ENCODE data around the gene CNBD2.
"Not testable (repeated sequence)": the region's sequence is repeated elsewhere in the genome, so short reads cannot be mapped to it uniquely, and the experiment has no call there.

Gene CNBD2

GRCh38 chr20:35975576-35976373, 7.4 kb downstream of the CNBD2 start:
- no peak for DNase-seq

- no peak for DNase-seq
These were observed 9.7 kb downstream of the CNBD2 start for GRCh38 chr20:35978041-35978513.

GRCh38 chr20:35979544-35979943, 11.2 kb downstream of the CNBD2 start:
- DNase-seq, result no peak

- no peak for DNase-seq
These were observed 13.6 kb downstream of the CNBD2 start for GRCh38 chr20:35981969-35982368.

- no peak for DNase-seq
These were observed 16.0 kb downstream of the CNBD2 start for GRCh38 chr20:35984382-35984781.

GRCh38 chr20:35985806-35986205, 17.4 kb downstream of the CNBD2 start:
- no peak for DNase-seq

- DNase-seq, result no peak
These were observed 20.6 kb downstream of the CNBD2 start for GRCh38 chr20:35988910-35989463.

- no peak for DNase-seq
These were observed 22.9 kb downstream of the CNBD2 start for GRCh38 chr20:35991142-35991771.

- no peak for DNase-seq
These were observed 24.4 kb downstream of the CNBD2 start for GRCh38 chr20:35992713-35993335.

GRCh38 chr20:35994994-35995453, 26.6 kb downstream of the CNBD2 start:
- DNase-seq, result peak; percentile 30

- DNase-seq, result not testable (repeated sequence)
These were observed 28.1 kb downstream of the CNBD2 start for GRCh38 chr20:35996492-35996891.

GRCh38 chr20:36001331-36001730, 32.9 kb downstream of the CNBD2 start:
- DNase-seq, result not testable (repeated sequence)

- no peak for DNase-seq
These were observed 34.5 kb downstream of the CNBD2 start for GRCh38 chr20:36002855-36003254.

- DNase-seq, result no peak
These were observed 35.7 kb downstream of the CNBD2 start for GRCh38 chr20:36004045-36004444.

GRCh38 chr20:36008461-36009035, 40.2 kb downstream of the CNBD2 start:
- no peak for DNase-seq

- DNase-seq, result no peak
These were observed 41.7 kb downstream of the CNBD2 start for GRCh38 chr20:36010076-36010475.

- no peak for DNase-seq
These were observed 42.4 kb downstream of the CNBD2 start for GRCh38 chr20:36010825-36011224.

GRCh38 chr20:36015806-36016403, 47.5 kb downstream of the CNBD2 start:
- no peak for DNase-seq

- DNase-seq, result no peak
These were observed 48.9 kb downstream of the CNBD2 start for GRCh38 chr20:36017048-36017951.

- no peak for DNase-seq
These were observed 50.0 kb downstream of the CNBD2 start for GRCh38 chr20:36018208-36018988.

- not testable (repeated sequence) for DNase-seq
These were observed 57.7 kb downstream of the CNBD2 start for GRCh38 chr20:36026131-36026530.

Data from GOT3 (cell line).